Left renal pelvis (tissue), 4 donors: ENCODE results near the gene SLC44A1. TPM values are rescaled to one million over a fixed set of nuclear protein-coding genes. Genes with fewer than 3 reads are reported as not detected.

Experiments
- DNase-seq, 4 donors: peaks; one replicate each; pipeline ENCODE4 v3.0.0-alpha.2; 2013; ENCODE audit warnings: low read depth in 4 of 4, low spot score in 3 of 4
- polyA plus RNA-seq, 4 donors: library from polyadenylated mRNA; unstranded; fragments of 120-200 nt; gene quantifications; one replicate each; pipeline ENCODE4 v1.2.1, GENCODE V29; 2013; ENCODE audit not compliant: insufficient read length in 4 of 4

The SLC44A1 gene
- polyA plus RNA-seq, 4 donors, result 33.4 to 61.0 (median 50.7) TPM

DNA sequence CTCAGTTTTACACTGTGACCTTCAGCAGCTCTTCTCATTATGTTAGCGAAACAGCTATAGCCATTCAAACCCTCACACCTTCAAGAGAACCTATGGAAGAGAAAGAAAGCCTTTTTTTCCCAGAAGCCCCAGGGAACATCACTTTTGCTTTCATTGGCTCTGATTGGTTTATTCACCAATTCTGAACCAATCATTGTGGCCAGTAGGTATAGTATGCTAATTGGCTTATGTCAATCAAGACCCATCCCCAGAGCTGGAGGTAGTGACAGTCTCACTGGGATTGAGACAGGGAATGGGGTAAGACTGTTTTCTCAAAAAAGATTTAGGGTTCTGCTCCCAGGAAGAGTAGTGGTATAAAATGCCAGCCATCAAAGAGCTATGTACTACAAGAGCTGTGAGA lies 129.3 kb downstream of the SLC44A1 start:
- no peak for DNase-seq

DNA sequence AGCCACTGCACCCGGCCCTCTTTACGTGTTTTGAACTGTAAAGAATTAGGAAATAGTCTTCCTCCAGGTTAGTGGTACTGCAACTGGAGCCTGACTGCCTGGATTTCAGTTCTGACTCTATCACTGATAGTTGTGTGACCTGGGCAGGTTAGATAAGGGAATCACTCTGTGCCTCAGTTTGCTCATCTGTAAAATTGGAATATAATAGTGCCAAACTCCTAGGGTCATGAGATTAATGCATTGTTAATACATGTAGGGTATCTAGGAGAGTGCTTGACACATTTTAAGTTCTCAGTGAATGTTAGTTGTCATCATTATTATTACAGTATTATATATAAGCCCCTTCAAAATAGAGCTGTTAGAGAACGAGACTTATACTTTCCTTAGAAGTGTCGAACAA lies 130.9 kb downstream of the SLC44A1 start:
- DNase-seq, result no peak

DNA sequence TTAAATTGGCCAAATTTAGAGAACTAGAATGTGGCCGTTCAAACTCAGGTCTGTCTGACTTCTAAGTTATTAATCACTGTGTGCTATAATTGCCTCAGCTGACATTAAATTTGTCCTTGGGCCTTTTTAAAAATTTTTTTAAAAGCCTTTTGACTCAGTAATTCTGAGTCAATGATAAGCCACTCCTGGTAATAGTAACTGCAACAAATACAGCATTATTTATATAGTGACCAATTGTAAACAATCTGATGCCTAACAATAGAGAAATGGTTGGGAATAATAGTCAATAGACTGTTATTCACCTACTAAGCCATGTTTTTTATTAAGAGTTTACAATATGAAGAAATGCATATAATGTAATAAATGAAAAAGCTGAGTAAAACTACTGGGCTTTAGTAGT lies 132.4 kb downstream of the SLC44A1 start:
- no peak for DNase-seq

DNA sequence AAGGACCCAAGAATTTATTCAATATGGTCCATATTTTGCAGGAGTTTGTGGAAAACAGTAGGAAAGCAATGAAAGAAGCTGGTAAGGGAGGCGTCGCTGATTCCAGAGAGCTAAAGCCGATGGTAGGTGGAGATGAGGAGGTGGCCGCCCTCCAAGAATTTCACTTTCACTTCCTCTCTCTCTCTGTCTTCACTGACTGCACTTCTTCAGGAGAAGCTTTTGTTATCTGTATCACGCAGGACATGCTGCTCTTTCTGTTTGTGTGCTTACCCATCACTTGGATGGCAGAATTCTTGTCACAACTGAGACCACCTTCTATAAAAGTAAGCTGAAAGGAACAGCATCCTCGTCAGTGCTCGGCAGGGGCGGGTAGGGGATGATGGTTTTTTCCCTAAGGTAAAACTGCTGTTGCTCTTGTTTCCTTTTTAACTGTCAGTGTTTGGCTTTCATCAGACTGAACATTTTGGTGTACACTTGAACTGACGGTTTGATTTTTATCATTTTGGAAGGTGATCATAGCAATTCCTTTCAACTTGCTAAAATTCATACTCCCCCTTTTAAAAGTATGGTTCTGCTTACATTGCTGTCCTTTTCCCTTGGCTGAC lies 141.0 kb downstream of the SLC44A1 start:
- DNase-seq, result no peak

DNA sequence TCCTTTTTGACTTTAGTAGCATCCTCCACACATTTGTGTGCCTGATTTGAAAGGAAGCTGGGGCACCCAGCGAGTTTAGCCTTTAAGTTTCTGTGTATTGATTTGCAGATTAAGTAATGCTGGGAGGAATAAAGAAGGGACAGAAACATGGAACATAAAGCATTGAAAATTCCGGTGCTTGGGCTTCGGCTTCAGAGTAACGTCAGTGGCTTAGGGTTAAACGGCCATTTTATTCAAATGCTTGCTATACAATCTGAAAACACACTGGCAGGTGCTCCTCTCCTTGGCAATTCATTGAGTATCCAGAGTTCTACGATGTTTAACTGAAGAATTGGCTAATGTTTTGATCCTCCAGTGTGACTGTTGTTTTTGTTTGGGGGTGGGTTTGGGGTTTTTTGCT lies 145.3 kb downstream of the SLC44A1 start:
- no peak for DNase-seq

DNA sequence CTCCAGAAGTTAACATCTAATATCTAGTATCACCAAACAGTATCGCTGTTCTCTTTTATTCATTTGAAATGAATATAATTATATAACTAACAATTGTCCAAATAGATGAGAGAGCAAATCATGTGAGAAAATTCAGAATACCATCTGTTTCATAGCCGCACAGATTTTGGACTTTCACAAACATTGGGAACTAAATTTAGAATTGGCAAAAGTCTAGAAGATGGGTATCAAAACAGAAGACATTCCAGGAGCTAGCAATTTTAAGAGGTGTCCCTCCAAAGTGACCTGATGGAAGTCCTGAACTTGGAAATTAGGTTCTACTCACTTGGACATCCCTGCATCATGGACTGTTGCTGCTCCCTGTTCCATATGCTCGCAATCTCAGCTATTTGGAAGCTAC lies 146.4 kb downstream of the SLC44A1 start:
- no peak for DNase-seq

DNA sequence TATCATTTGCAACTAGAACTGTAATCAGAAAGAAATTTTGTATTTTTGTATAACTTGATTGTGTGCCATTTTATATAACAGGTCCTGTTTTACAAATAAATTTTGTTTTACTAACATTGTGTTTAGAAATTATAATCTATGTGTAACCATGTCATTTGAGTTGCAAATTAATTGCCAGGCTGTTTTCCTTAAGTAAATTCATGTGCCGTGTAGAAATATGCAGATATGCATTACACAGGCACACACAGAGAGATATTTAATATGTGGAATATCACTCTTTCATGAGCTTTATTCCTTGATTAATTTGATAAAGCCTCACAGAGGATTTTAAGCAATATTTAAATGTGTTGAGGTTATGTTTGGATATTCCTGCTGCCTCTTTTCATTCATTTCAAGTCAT lies 146.8 kb downstream of the SLC44A1 start:
- no peak for DNase-seq

DNA sequence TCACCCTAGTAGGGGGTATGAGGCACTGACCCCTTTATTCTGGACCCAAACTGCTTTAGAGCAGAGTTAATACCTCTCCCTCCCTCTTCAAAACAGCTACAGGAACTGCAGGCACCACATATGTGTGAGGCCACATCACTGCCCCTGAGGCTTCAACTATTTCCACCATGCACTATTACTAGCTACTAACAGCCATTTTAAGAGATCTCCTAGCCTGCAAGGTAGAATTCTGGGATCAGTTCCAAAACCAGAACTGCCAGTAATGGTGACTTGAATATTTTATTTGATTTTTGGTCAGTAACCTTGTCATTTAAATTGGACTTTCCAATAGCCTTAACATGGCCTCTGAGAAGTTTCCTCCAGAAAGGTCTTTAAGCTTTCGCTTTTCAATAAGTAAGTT lies 148.1 kb downstream of the SLC44A1 start:
- DNase-seq, result no peak

DNA sequence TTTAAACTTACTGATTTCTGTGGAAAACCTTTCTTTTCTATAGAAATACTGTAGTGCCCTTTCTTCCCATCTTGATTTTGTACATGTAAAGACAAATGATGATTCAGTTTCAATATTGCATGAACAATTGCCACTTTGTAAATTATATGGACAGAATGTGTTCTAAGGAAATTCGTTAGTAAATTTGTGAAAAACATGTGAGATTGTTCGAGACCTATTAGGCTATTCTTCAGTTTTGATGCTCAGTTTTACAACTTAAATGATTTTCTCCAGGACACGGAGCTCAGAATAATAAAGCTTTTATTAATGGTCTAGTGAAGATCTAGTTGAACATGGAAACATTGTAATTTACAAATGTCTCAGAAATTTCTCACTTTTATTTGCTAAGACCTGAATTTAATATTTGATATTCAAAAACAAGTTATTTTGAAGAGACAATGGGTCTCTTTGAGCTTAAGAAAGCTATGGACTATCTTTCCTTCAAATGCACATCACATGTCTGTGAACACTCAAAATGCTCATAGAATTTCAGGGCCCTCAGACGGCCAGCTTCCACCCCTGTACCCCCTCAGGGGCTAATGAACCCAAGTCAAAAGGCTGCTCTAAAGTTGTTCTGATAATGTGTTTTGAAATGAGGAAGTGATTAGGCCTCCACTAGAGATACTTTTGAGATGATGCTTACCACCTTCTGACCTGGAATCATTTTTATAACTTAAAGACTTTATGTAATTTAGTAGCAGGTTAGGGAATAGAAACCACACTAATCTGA lies 149.3 kb downstream of the SLC44A1 start:
- no peak for DNase-seq

DNA sequence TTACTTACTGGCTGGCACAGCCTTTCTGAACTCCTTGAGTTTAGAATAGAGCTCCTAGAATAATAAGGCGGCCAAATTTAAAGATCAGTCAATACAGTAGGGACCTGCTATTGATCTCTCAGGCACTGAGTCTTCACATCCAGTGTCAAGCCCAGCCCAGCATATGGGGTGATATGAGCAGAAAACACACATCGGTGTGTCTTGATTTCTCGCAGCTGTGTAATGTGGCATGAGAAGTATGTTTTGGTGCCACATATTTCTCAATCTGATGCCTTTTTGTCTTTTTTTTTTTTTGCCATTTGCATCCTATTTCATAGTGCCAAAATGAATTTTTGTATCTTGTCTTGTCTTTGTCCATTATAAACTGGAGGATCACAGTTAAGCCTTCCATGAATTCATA lies 152.0 kb downstream of the SLC44A1 start:
- DNase-seq, result no peak

DNA sequence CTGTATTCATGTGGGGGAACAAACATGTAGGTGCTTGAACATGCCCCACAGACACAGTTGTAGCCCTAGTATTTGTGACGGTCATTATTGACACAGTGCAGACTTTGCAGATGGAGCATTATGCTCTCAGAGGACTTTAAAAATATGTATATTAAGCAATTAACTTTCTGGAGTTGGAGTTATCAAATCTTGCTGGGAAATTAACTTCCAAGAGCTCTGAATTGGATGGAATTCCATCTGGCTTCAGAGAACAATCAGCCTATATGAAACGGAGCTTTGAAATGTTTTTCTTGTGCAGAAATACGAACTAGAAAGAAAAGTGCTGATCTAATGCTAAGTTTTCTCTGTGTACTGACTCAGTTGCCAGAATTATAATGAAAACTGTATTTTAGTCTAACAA lies 152.4 kb downstream of the SLC44A1 start:
- DNase-seq, result no peak

DNA sequence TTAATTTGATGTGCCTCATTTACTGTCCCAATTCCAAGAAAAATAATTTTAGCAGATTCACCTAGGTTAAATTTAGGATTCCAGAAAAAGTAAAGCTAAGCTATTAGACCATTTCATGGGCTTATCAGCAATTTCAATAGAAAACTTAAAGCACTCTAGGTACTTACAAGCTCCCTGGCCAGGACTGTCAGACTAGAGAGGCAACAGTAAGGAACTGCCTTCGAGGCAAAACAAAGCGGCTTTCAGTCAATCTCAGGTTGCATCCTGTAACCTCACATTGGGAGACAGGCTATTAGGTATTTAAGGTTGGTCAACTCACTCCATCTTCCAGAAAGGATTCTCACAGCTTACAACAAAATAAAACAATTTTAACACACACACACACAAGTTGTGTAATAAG lies 154.7 kb downstream of the SLC44A1 start:
- DNase-seq, result no peak

DNA sequence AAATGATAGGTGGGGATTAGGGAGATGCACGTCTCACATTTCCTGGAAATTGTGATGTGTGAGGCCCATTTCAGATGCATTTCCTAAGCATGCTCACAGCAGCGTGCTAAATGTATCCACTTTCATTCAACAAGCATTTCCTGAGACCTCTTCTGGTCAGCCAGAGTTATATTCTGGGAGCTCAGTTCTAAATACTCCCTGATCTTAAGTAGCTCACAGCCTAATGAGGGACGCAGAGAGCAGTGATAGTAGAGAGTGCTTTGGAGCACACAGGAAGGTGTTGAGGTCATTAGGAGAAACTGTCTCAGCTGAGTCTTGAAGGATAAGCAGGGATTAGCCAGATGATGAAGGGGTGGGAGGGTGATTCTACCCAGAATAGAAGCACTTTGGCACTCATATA lies 157.2 kb downstream of the SLC44A1 start:
- DNase-seq, result no peak

DNA sequence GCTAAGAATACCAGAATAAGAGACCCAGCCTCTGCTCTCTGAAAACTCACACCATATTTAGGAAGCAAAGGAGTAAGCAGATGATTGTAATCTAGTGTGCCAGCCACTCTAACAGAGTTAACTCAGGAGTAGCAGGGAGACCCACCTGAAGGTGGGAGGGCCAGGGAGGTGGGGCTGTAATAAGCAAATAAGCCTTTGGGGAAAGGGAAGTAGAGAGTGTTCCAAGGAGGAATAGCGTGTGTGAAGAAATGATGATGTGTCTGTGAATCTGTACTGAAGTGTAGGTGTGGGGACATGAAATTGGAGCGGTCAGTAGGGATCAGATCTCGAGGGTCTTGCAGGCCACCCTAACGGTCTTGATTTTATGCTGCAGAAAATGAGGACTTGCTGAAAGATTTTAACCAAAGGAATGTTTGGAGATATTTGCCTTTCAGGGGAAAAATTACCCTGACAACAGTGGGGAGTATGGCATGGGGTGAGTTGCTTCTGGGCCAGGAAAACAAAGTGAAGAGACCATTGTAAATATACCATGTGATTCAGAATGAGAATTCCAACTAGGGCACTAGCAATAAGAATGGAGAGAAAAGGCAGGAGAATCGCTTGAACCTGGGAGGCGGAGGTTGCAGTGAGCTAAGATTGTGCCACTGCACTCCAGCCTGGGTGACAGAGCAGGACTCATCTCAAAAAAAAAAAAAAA lies 159.2 kb downstream of the SLC44A1 start:
- DNase-seq, result no peak

DNA sequence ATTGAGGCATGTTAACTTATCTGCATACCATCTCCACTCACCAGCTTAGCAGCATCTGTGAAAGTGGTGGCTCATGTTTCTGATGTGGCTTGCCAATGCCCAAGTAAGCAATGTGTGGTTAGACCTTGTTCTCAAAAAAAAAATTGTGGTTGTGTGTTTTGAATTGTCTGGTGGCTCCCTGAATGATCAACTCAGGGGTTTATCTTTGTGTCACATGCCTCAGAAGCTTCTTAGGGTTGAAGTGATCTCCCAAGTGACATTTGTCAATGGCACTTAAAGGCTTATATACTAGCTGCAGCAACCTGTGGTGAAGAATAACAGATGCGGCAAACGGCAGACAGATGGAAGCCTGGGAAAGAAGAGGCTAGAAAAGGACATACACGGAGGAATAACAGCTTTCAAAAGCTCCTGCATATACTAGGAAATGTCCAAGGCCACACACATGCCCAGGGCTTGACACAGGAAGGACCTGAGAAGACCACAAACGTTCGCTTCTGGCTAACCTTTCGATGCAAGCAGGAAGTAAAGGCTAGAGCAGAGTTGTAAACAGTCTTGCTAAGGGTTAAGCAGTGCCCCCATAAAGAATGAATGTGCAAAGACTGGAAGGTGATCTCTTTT lies 161.2 kb downstream of the SLC44A1 start:
- no peak for DNase-seq

DNA sequence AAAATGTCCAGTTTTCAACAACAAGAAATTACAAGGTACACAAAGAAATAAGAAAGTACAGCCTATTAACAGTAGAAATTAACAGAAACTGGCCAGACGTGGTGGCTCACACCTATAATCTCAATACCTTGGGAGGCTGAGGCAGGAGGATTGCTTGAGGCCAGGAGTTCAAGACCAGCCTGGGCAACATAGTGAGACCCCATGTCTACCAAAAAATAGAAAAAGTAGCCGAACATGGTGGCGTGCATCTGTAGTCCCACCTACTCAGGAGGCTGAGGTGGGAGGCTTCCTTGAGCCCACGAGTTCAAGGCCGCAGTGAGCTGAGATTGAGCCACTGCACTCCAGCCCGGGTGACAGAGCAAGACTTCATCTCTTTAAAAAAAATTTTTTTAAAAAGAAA lies 161.9 kb downstream of the SLC44A1 start:
- no peak for DNase-seq

DNA sequence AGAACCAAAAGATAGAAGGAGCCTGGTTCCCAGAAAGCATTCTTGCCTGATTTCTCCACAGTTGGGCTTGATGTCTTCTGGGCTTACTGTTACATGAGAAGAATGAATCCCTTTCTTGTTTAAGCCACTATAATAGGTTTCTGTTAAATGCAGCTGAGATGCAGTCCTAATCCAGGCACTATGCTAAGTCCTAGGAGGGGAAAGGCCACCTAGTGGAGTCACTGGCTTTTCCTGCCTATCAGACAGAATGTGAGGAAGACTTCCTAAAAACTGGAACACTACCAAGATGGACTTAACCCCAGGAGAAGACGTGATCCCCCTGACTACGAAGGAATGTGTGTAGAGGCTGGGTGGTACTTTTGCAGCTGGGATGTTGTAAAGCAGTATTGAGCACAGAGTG lies 169.1 kb downstream of the SLC44A1 start:
- DNase-seq, result no peak

DNA sequence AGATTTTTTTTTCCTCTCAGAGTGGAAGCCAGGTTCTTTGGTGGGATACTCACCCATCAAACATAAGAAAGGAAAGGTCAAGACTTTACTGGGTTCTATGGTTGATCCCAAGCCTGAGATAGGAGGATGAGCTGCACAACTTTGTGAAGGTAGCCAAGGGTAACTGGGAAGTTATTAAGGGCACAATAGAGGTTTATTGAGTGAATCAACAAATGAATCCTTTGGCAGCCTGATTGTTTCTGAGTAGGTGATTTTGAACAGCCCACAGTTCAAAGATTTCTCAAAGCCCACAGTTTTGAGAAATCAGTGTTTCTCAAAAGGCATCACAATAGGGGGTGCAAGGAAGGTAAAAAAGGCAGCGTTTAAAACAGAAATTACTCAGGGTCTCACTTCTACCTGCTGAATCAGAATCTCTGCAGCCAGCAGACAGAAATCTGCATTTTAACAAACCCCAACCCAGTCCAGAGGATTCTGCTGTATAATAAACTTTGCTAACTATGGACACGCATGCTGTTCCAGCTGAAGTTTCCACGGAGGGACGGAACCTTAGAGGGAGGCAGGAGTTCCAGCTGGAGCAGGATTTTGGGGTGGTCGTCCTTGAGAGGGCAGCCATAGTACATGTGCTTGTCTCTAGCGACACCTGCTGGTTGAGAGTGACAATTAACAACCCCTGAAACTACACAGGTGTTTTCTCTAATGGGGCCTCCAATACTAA lies 170.7 kb downstream of the SLC44A1 start:
- peak in 3 of 4 donors; percentile 55 to 63 (median 56) for DNase-seq

DNA sequence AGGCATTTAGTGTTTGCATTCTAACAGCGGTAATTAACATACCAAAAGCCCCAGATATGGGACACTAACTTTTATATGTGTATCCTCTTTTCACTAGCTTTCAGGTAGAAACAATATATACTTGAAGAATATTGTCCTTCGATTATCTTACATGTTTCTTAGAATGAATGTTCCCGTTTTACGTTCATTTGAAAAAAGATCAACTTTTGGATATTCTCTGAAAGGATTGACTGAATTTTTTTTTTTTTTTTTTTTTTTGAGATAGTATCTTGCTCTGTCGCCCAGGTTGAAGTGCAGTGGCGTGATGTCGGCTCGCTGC lies 171.2 kb downstream of the SLC44A1 start:
- no peak for DNase-seq

DNA sequence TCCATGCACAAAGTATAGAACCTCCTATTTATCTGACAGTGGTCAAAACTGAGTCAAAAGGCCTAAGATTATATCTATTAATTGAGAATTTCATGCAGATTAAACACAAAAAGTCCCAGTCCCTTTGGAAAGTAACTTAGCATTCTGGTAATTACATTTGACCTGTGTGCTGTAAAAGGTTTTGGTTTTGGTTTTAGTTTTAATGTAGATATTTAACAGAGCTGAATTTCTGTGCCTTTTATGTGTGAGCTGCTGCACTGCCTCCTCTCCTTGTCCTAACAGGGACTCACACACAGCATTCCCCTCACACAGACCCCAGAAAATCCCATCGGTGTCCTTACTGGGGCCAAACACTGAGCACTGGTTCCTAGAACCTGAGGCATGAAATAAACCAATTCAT lies 172.4 kb downstream of the SLC44A1 start:
- DNase-seq, result no peak
